ENCODE data around the gene SCAF8.
A peak's percentile ranks its signal among the peaks of the same experiment; 100 is the strongest.
"Not testable (repeated sequence)": the region's sequence is repeated elsewhere in the genome, so short reads cannot be mapped to it uniquely, and the experiment has no call there.

The SCAF8 gene

DNA sequence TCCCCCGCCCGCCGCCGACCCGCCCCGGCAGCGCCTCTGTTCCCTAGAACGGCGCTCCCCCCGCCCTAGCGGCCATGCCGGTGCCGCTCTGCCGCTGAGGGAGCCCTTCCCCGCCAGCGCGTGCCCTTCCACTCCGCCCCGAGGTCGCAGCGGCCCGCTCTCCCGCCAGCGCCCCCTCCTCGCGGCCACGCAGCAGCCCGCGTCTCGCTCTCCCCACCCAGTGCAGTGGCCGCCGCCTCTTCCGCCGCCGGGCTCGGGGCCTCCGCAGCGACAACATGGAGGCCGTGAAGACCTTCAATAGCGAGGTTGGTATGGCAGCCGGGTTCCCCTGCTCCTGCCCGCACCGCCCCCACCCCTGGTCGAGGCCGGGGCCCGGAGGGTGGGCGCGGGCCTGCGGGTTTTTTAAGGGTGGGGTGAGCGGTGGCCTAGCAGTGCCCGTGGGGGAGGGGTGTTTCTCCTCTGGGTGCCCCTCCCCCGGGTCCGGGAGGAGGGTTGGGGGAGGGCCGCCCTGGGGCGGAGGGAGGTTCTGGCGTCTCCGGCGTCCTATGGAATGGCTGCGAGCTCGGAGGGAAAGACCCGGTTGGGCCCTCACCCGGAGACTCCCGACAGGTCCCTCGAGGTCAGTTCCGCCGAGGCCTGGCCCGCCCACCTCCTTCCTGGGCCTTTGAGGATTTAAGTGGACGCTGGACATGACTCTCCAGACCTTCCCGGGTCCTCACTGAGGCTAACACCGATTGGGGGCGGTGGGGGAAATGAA lies 588 bp downstream of the SCAF8 start:
- DNase-seq (ENCODE audit: low read depth, low spot score) = peak; percentile 99

DNA sequence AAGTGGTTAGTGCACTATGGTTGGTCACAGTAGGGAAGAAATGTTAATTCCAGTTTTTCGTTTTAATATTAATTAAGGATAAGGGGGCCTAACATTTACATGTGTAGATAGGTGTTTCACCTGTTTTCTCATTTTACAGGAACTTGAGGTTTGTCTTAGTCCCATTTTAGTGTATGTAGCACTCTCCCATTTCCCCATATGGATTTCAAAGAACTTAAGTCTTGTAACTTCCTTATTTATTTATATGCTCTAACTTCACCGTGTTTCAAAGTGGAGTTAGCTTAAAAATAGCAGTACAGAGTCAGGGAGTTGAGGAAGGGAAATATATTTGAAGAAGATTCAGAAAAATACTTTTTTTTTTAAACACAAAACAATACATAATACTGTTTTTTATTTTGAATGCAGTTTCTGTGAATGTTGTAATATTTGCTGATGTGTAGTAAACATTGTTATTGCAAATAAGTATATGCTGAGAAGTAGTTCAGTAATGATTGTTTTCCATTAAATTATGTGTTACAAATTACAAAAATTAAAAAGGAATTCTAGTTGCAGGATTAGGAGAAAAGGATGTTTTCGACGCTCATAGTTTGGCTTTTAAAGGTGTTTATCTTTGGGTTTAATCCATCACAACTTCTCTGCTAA lies 3.5 kb downstream of the SCAF8 start:
- DNase-seq (ENCODE audit: low read depth, low spot score) = no peak

DNA sequence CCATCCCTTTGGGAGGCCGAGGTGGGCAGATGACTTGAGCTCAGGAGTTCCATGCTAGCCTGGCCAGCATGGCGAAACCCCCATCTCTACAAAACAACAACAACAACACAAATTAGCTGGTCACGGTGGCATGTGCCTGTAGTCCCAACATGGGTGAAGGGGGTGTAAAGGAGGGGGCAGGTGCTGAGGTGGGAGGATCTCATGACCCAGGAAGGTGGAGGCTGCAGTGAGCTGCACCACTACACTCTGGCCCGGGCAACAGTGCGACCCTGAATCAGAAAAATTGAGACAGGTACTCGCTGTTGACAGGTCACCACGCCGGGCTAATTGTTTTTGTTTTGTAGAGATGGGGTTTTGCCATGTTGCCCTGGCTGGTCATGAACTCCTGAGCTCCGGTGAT lies 4.2 kb downstream of the SCAF8 start:
- DNase-seq (ENCODE audit: low read depth, low spot score) = no peak

DNA sequence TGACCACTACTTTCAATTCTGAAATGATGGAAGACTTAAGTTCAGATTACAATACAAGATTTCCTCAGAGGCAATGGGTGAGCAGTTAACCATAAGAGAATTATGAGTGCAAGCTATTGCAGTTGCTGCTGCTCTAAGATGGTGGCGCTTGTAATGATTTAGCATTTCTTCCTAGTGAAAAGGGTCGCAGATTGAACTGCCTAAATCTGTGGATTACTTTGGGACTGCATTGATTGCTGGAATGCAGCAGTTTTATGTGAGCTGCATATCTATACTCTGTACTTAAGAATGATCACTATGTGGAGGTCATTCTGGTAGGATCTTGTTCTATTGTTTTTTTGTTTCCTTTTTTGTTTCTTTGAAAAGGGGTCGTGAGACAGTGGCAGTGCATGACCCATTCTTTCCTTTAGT lies 5.3 kb downstream of the SCAF8 start:
- no peak for DNase-seq (ENCODE audit: low read depth, low spot score)

DNA sequence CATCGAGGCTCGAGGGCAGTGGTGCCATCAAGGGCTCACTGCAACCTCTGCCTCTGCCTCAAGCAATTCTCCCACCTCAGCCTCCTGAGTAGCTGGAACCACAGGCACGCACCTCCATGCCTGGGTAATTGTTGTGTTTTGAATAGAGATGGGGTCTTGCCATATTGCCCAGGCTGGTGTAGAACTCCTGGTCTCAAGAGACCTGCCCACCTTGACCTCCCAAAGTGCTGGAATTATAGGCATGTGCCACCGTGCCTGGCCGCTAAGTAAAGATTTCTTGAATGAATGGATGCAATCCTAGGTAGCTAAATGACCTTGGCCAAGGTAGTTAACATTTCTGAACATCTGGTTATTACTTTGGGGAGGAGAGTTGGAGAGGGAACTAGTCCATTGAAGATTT lies 7.4 kb downstream of the SCAF8 start:
- no peak for DNase-seq (ENCODE audit: low read depth, low spot score)

DNA sequence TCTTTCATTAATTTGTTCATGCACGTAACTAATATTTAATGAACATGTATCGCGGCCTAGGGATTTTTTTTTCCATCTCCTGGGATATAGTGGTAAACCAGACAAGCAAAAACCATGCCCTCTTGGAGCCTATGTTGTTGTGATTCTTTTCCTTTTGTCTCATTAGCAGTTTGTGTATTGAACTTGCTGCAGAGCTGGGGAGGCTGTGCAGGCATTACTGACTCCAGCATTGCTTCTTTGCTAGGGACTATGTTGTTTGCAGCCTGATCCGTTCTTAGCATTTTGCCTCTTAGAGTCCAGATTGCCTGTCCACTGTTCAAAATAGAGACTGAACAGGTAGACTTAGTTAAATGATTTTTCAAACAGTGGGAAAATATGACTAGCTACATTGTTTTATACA lies 9.7 kb downstream of the SCAF8 start:
- DNase-seq (ENCODE audit: low read depth, low spot score) = no peak

DNA sequence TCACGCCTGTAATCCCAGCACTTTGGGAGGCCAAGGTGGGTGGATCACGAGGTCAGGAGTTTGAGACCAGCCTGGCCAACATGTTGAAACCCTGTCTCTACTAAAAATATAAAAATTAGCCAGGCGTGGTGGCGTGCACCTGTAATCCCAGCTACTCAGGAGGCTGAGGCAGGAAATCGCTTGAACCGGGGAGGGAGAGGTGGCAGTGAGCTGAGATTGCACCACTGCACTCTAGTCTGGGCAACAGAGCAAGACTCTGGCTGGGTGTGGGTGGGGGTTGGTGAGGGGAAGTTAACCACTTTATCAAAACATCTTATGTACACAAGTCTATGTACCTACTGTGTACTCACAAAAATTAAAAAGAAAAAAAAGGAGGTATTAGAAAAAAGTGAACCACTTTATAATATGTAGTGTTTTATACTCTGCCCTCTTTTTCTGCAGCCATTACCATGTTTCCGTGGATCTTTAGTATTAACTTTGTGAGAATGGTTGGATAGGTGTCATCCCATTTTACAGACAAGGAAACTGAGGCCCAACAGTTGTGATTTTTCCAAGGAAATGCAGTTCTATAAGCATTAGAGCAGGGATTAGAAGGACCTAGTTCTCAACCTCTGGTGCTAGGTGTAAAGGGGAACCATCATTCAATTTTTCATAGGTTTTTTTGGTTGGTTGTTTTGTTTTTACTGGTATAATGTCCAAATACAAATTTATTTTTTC lies 11.0 kb downstream of the SCAF8 start:
- not testable (repeated sequence) for DNase-seq (ENCODE audit: low read depth, low spot score)

DNA sequence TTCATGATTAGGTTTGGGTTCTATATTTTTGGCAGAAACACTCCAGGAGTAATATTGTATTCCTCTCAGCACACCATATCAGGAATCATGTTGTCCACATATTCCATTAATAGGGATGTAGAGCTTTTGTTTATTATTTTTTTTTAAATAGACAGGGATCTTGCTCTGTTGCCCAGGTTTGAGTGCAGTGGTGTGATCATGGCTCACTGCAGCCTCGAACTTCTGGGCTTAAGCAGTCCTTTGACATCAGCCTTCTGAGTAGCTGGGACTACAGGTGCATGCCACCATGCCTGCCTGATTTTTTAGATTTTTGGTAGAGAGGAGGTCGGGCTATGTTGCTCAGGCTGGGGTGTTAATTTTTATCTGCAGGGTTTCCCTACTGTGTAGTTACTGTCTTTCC lies 12.0 kb downstream of the SCAF8 start:
- no peak for DNase-seq (ENCODE audit: low read depth, low spot score)

DNA sequence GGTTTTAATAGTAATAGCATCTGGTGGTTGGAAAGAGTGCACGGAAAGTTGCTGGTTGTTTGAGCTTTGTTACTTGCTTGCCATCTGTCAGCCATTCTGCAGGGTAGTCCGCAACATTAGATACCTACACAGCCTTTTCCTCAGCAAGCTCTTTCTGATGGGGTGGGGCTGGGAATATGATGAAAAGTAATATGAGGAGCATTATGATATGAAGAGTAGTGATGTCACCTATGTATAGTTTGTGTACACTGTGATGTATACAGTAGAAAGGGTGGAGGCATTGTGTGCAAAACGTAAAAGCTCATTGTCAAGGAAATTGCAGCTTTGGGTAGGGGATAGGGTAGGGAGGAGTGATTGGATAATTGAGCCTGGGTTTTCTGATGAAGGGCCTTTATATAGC lies 16.1 kb downstream of the SCAF8 start:
- no peak for DNase-seq (ENCODE audit: low read depth, low spot score)

DNA sequence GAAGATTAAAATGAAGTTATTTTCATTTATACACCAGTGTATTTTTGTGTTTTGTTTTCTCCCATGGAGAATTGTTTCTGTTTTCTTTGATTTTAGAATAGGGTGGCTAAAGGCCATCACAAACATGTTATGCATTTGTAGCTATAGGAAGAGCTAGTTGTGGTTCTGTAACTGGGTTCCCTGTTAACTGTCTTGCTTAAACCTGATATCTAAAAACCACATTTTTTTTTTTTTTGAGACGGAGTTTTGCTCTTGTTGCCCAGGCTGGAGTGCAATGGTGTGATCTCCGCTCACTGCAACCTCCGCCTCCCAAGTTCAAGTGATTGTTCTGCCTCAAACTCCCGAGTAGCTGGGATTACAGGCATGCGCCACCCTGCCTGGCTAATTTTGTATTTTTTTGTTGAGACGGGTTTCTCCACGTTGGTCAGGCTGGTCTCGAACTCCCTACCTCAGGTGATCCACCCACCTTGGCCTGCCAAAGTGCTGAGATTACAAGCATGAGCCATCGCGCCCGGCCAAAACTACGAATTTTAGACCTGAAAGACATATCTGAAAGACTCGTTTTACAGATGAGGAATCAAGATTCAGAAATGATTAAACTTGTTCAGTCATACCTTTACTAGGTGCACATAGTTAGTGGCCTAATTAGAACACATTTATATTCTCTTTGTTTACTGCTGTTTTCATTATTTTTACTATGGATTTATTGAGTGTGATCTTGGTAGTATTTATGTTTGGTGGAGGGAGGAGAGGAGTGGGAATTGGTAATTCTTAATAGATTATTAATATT lies 18.0 kb downstream of the SCAF8 start:
- DNase-seq (ENCODE audit: low read depth, low spot score) = no peak

DNA sequence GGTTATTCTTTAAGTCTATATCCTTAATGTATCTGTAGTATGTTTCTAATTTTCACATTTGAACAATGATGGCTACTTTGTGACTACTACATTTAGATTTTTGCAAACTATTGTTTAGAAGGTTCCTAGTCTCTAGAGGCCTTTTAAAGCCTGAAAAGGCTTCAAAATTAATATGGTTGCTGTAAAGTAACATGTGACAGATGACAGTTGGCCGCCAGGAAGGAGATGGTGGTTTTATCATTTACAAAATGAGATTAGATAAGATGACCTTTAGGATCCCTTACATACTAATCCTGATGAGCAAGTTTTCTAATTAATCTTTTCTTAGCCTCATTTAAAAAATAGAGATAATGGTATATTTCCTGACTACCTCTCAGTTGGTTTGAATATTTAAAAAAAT lies 18.8 kb downstream of the SCAF8 start:
- DNase-seq (ENCODE audit: low read depth, low spot score) = no peak

DNA sequence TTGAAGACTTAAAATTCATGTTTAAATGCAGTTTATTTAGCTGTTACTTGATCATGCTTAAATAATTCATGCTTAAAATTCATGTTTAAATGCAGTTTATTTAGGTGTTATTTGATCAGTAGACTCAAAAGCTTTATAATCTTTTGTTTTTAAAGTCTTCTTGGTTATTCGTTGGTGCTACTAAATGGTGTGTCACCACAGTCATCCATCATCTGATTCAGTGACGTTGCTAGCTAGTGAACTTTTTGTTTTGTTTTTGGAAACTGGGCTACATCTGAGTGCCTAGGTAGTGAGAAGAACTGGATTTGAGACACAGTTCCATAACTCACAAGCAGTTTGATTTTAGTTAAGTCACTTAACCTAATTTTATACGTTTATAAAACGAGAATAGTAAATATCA lies 20.9 kb downstream of the SCAF8 start:
- peak; percentile 59 for DNase-seq (ENCODE audit: low read depth, low spot score)

DNA sequence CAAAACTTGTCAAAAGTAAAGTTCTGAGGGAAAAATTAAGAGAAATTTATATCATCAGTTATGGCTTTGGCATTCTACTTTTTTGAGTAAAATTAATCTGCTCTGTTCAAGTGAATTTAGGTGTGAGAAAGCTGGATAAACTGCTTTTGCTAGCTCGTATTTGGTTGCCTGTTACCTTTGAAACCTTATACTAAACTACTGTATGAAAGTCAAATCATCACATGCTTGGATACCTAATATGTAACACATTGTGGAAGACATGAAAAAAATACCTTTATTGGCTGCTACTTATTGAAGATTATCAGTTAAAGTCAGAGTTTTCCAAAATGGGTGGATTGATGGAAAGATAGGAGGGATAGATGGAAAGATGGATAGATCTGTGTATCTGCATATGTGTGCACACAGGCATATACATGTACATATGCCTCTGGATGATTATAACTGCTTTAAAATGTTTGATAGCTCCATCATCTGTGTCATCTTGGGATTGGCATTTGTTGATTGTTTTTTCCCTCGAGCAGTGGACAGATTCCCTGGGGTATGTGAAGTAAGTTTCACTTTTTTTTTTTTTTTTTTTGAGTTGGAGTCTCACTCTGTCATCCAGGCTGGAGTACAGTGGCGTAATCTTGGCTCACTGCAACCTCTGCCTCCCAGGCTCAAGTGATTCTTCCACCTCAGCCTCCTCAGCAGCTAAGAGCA lies 24.3 kb downstream of the SCAF8 start:
- DNase-seq (ENCODE audit: low read depth, low spot score) = no peak

DNA sequence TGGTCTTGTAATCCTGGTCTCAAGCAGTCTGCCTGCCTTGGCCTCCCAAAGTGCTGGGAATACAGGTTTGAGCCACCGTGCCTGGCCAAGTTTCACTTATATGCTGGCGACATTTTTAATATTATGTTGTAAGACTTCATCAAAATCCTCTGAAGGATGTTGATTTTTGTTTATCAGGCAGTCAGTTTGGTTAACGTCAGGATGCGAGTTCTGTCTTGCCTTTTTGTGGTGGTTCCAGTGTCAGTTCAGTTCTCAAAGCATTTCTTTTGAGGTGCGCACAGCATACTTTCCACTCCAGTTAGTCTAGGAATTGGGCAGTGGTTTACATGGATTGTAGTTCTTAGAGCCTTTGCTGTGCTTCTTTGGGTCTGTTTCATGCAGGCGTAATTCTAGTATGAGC lies 24.9 kb downstream of the SCAF8 start:
- peak; percentile 25 for DNase-seq (ENCODE audit: low read depth, low spot score)

DNA sequence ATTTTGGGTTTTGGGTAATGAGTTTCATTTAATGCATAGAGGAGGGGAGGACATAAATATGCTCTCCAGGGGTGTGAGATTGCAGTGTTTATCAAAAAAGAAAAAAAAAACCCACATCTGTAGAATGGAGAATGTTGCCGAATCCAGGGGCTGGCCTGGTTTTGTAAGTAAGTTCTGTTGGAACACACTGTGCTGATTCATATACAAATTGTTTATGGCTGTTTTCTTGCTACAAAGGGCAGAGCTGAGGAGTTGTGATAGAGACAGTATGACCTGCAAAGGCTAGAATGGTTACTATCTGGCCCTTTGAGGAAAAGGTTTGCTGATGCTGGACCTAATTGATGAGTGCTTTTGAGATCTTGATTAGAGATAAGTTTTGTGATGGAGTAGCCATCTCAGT lies 30.4 kb downstream of the SCAF8 start:
- DNase-seq (ENCODE audit: low read depth, low spot score) = no peak

DNA sequence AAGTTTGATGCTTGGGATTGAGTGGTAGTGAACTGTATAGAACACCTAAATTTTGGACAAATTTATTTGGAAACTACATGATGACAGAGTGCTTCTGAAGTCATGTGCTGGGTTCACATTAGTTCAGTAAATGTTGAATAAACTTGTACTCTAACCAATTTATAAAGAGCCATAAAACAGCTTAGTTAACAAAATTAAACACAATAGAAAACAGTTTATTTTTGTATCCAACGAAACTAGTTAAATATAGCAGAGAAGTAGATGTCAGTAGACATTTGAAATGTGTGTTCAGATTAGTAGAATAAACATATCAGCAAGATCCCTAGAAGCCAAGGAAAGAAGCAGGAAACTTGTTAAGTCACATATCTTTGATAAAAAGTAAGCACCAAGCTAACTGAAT lies 32.1 kb downstream of the SCAF8 start:
- no peak for DNase-seq (ENCODE audit: low read depth, low spot score)

DNA sequence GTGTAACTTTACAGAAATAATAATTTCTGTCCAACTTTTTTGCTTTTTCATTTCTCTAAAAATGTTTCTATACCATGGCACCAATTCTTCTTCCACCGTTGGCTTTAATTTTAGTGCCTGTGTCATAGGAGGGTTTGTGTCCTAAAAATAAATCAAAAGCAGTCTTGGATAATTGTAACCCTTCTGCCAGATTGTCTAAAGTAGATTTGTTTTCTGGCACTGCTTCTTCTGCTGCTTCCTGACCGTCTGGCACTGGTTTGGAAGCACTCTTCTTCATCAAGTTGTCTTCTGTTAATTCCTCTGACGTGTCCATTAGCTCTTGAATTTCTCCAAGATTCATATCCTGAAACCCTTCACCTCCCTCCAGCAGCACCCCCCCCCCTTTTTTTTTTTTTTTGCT lies 33.1 kb downstream of the SCAF8 start:
- DNase-seq (ENCODE audit: low read depth, low spot score) = no peak

DNA sequence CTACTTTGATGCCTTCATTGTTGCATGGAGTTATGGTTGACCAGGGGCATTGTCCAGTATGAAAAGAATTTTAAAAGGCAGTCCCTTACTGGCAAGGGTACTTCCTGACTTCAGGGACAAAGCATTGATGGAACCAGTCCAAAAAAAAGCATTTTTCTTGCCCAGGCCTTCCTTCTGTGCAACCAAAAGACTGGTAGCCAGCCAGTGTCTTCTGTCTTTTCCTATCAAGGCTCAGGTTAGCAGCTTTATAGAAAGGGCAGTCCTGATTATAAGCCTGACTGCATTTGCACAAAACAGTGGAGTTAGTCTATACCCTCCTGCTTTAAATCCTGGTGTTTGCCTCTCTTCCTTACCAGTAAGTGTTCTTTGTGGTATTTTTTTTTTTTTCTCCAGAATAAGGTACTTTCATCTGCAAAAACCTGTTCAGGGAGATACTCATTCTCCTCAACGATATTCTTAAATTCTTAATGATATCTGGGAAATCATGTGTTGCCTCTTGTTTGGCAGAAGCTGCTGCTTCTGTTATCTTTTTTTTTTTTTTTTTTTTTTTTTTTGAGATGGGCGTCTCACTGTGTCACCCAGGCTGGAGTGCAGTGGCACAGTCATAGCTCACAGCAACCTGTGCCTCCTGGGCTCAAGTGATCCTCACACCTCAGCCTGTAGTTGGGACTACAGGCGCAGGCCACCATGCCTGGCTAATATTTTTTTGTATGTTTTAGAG lies 33.9 kb downstream of the SCAF8 start:
- peak; percentile 62 for DNase-seq (ENCODE audit: low read depth, low spot score)

DNA sequence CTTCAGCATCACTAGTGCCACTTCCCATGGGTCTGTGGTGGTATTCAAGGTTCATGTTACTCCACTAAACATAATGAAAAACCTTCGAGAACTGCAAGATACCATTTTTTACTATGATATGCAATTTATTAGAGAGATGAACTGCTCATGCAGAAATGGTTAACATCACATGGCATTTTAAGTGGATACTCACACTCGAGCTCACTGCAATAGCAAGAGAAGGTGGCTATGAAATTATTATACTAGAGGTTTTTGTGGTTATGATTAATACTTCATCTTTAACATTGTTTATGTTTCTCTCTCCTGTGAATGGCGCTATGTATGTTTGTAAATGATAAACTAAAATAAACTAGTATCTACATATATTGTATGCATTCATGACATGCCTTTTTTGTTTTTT lies 35.1 kb downstream of the SCAF8 start:
- DNase-seq (ENCODE audit: low read depth, low spot score) = no peak

DNA sequence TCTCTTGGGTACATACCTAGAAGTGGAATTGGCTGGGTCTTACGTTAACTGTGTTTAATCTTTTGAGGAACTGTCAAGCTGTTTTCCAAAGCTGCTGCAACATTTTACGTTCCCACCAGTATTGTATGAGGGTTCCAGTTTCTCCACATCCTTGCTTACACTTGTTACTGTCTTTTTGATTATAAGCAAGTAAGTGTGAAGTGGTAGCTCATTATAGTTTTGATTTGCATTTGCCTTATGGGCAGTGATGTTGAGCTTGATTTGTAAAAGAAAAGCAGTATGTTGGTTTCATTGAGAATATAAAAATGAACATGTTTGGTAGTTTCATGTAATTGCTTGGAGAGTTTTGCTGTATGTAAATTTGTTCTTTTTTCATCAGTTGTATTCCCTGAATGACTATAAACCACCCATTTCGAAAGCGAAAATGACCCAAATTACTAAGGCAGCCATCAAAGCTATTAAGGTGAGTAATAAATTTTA lies 40.4 kb downstream of the SCAF8 start:
- DNase-seq (ENCODE audit: low read depth, low spot score) = no peak

DNA sequence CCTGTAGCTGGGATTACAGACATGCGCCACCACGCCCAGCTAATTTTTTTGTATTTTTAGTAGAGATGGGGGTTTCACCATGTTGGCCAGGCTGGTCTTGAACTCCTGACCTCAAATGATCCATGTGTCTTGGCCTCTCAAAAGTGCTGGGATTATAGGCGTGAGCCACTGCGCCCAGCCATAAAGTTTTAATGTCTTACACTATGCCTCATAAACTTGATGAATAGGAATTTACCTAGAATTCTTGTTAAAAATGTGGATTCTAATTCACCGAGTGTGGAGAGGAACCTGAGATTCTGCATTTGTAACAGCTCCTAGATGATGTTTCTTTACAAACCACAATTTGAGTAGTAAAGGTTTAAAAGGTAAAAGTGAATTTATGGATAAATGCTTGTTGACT lies 45.9 kb downstream of the SCAF8 start:
- not testable (repeated sequence) for DNase-seq (ENCODE audit: low read depth, low spot score)
